ENCODE measurements around the gene RTCA. TPM values are rescaled to one million over a fixed set of nuclear protein-coding genes. Genes with fewer than 3 reads are reported as not detected.
"Not testable (repeated sequence)": the region's sequence is repeated elsewhere in the genome, so short reads cannot be mapped to it uniquely, and the experiment has no call there.

Gene RTCA
- total RNA-seq, 1 experiment from 2014 or later, result 27.3 TPM

- Histone ChIP-seq H3K36me3 (peaks cover 40% of the 10 kb centered on the region), H3K27me3 (no peaks in the 10 kb centered on the region), H3K4me3 (no peak overlapping the region), H3K9me3 (no peaks in the 10 kb centered on the region)
- no peak for DNase-seq
Measured at GRCh38 chr1:100292711-100293110, 26.7 kb downstream of the RTCA start.

- H3K9me3 ChIP-seq, result no peaks in the 10 kb centered on the region
- no peaks in the 10 kb centered on the region for H3K27me3 ChIP-seq
- peaks cover 21% of the 10 kb centered on the region for H3K36me3 ChIP-seq
- H3K4me3 ChIP-seq, result no peak overlapping the region
- no peak for DNase-seq
Measured at GRCh38 chr1:100296140-100296539, 30.1 kb downstream of the RTCA start.

- H3K9me3 ChIP-seq, H3K27me3 ChIP-seq, H3K4me3 ChIP-seq, DNase-seq: not testable (repeated sequence)
- H3K36me3 ChIP-seq, result peaks cover 15% of the 10 kb centered on the region
Measured at GRCh38 chr1:100296997-100297396, 31.0 kb downstream of the RTCA start.

GRCh38 chr1:100298512-100298911, 32.5 kb downstream of the RTCA start:
- H3K27me3 ChIP-seq, result no peaks in the 10 kb centered on the region
- no peaks in the 10 kb centered on the region for H3K9me3 ChIP-seq
- DNase-seq, result no peak
- H3K4me3 ChIP-seq, result no peak overlapping the region
- H3K36me3 ChIP-seq, result peaks cover 3% of the 10 kb centered on the region

- Histone ChIP-seq H3K9me3 (no peaks in the 10 kb centered on the region), H3K27me3 (no peaks in the 10 kb centered on the region), H3K36me3 (no peaks in the 10 kb centered on the region), H3K4me3 (no peak overlapping the region)
- no peak for DNase-seq
Measured at GRCh38 chr1:100299521-100300222, 33.7 kb downstream of the RTCA start.

- Histone ChIP-seq H3K4me3 (no peak overlapping the region), H3K36me3 (no peaks in the 10 kb centered on the region), H3K9me3 (no peaks in the 10 kb centered on the region), H3K27me3 (no peaks in the 10 kb centered on the region)
- no peak for DNase-seq
Measured at GRCh38 chr1:100300691-100301090, 34.7 kb downstream of the RTCA start.

GRCh38 chr1:100302739-100303138, 36.7 kb downstream of the RTCA start:
- DNase-seq, result no peak
- Histone ChIP-seq H3K27me3 (no peaks in the 10 kb centered on the region), H3K36me3 (no peaks in the 10 kb centered on the region), H3K9me3 (no peaks in the 10 kb centered on the region), H3K4me3 (no peak overlapping the region)

- DNase-seq, result no peak
- Histone ChIP-seq H3K36me3 (no peaks in the 10 kb centered on the region), H3K27me3 (no peaks in the 10 kb centered on the region), H3K9me3 (no peaks in the 10 kb centered on the region), H3K4me3 (no peak overlapping the region)
Measured at GRCh38 chr1:100304227-100304626, 38.2 kb downstream of the RTCA start.

- DNase-seq, result no peak
- Histone ChIP-seq H3K27me3 (no peaks in the 10 kb centered on the region), H3K9me3 (no peaks in the 10 kb centered on the region), H3K4me3 (no peak overlapping the region), H3K36me3 (no peaks in the 10 kb centered on the region)
Measured at GRCh38 chr1:100304921-100305320, 38.9 kb downstream of the RTCA start.

GRCh38 chr1:100305954-100306353, 39.9 kb downstream of the RTCA start:
- no peaks in the 10 kb centered on the region for H3K36me3 ChIP-seq
- H3K9me3 ChIP-seq, result no peaks in the 10 kb centered on the region
- no peak for DNase-seq
- no peak overlapping the region for H3K4me3 ChIP-seq
- H3K27me3 ChIP-seq, result no peaks in the 10 kb centered on the region

- Histone ChIP-seq H3K36me3 (no peaks in the 10 kb centered on the region), H3K4me3 (no peak overlapping the region), H3K27me3 (no peaks in the 10 kb centered on the region), H3K9me3 (no peaks in the 10 kb centered on the region)
- no peak for DNase-seq
Measured at GRCh38 chr1:100306735-100307313, 40.8 kb downstream of the RTCA start.

- H3K27me3 ChIP-seq, result no peaks in the 10 kb centered on the region
- no peaks in the 10 kb centered on the region for H3K36me3 ChIP-seq
- H3K9me3 ChIP-seq, result no peaks in the 10 kb centered on the region
- DNase-seq, result no peak
- no peak overlapping the region for H3K4me3 ChIP-seq
Measured at GRCh38 chr1:100308777-100309176, 42.8 kb downstream of the RTCA start.

- Histone ChIP-seq H3K9me3 (no peaks in the 10 kb centered on the region), H3K36me3 (no peaks in the 10 kb centered on the region), H3K4me3 (no peak overlapping the region), H3K27me3 (no peaks in the 10 kb centered on the region)
- no peak for DNase-seq
Measured at GRCh38 chr1:100309863-100310262, 43.8 kb downstream of the RTCA start.

- Histone ChIP-seq H3K36me3 (no peaks in the 10 kb centered on the region), H3K4me3 (no peak overlapping the region), H3K27me3 (no peaks in the 10 kb centered on the region), H3K9me3 (0 out of 2 replicates have a peak, but pooled peaks cover 3% of the 10 kb centered on the region)
- no peak for DNase-seq
Measured at GRCh38 chr1:100313382-100313781, 47.4 kb downstream of the RTCA start.

GRCh38 chr1:100316622-100317021, 50.6 kb downstream of the RTCA start:
- H3K9me3 ChIP-seq, result peaks cover 3% of the 10 kb centered on the region; the same call in 1 of the 2 replicates
- no peaks in the 10 kb centered on the region for H3K36me3 ChIP-seq
- no peak for DNase-seq
- no peak overlapping the region for H3K4me3 ChIP-seq
- H3K27me3 ChIP-seq, result no peaks in the 10 kb centered on the region

- H3K9me3 ChIP-seq, result peaks cover 3% of the 10 kb centered on the region; the same call in 1 of the 2 replicates
- H3K36me3 ChIP-seq, result no peaks in the 10 kb centered on the region
- no peaks in the 10 kb centered on the region for H3K27me3 ChIP-seq
- H3K4me3 ChIP-seq, result no peak overlapping the region
- DNase-seq, result no peak
Measured at GRCh38 chr1:100320311-100321099, 54.5 kb downstream of the RTCA start.

GRCh38 chr1:100321100-100321493, 55.1 kb downstream of the RTCA start:
- Histone ChIP-seq H3K27me3 (no peaks in the 10 kb centered on the region), H3K4me3 (no peak overlapping the region), H3K9me3 (peaks cover 3% of the 10 kb centered on the region; the same call in 1 of the 2 replicates), H3K36me3 (no peaks in the 10 kb centered on the region)
- DNase-seq, result no peak

Measured in MG63 (cell line).